Duodenal mucosa (tissue), 2 donors: ENCODE data around the gene NPM1.
"Not testable (repeated sequence)": the region's sequence is repeated elsewhere in the genome, so short reads cannot be mapped to it uniquely, and the experiment has no call there.

Experiments
- H3K27ac ChIP-seq: one replicate; pipeline ENCODE4 v1.7.0; 2013; ENCODE audit warnings: low read depth, low read length
- H3K27me3 ChIP-seq, 2 donors: one replicate each; pipeline ENCODE4 v1.7.0; 2013; ENCODE audit warnings: low read length in 2 of 2, control low read depth in 1 of 2; ENCODE audit not compliant: insufficient read depth in 2 of 2, control insufficient read depth in 1 of 2
- H3K36me3 ChIP-seq, 2 donors: one replicate each; pipeline ENCODE4 v1.7.0; 2013; ENCODE audit warnings: low read length in 2 of 2, control low read depth in 1 of 2; ENCODE audit not compliant: insufficient read depth in 2 of 2, control insufficient read depth in 1 of 2
- H3K4me1 ChIP-seq, 2 donors: one replicate each; pipeline ENCODE4 v1.7.0; 2013; ENCODE audit warnings: low read length in 2 of 2, control low read depth in 1 of 2; ENCODE audit not compliant: insufficient read depth in 2 of 2, control insufficient read depth in 1 of 2
- H3K4me3 ChIP-seq, 2 donors: one replicate each; pipeline ENCODE4 v1.7.0; 2013; ENCODE audit warnings: low read length in 2 of 2, low read depth in 1 of 2
- H3K9ac ChIP-seq, 2 donors: one replicate each; pipeline ENCODE4 v1.7.0; 2013; ENCODE audit warnings: low read length in 2 of 2, low read depth in 1 of 2
- H3K9me3 ChIP-seq, 2 donors: one replicate each; pipeline ENCODE4 v1.7.0; 2013; ENCODE audit warnings: low read length in 2 of 2, control low read depth in 1 of 2; ENCODE audit not compliant: control insufficient read depth in 1 of 2

Gene NPM1

DNA sequence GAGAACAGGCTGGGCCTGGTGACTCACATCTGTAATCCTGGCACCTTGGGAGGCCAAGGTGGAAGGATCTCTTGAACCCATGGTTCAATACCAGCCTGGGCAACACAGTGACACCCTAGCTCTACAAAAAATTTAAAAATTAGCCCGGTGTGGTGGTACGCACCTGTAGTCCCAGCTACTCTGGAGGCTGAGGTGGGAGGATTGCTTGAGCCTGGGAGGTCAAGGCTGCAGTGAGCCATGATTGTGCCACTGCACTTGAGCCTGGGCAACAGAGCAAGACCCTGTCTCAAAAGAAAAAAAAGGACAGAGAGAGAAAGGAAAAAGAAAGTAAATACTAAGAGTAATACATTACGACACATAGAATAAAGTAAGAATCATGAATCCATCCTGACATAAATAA is 24.4 kb upstream of the NPM1 start:
- not testable (repeated sequence) for H3K27ac ChIP-seq, H3K4me1 ChIP-seq, H3K9ac ChIP-seq, H3K9me3 ChIP-seq, H3K27me3 ChIP-seq, H3K36me3 ChIP-seq, H3K4me3 ChIP-seq

DNA sequence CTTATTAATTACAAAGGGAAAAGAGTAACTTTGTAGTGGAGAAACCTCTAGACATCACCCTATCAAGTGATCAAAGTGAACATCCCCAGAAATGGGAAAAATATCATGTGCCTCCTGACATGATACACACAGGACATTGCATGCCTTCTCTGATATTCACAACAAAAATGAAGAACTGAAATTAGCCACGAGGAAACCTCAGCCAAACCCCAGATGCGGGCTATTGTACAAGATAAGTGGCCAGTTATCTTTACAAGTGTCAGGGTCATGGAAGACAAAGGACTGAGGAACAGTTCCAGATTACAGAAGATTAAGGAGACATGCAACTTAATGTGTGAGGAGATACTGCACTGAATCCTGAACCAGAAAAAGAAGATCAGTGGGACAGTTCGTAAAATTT is 23.8 kb upstream of the NPM1 start:
- no peaks in the 10 kb centered on the region for H3K9me3 ChIP-seq
- no peaks in the 10 kb centered on the region for H3K36me3 ChIP-seq
- no peak overlapping the region for H3K4me3 ChIP-seq
- no peak overlapping the region for H3K27ac ChIP-seq
- H3K27me3 ChIP-seq = peaks cover 0 to 3% of the 10 kb centered on the region in 2 donors
- peaks cover 0 to 2% of the 10 kb centered on the region in 2 donors for H3K4me1 ChIP-seq
- H3K9ac ChIP-seq = no peak overlapping the region

DNA sequence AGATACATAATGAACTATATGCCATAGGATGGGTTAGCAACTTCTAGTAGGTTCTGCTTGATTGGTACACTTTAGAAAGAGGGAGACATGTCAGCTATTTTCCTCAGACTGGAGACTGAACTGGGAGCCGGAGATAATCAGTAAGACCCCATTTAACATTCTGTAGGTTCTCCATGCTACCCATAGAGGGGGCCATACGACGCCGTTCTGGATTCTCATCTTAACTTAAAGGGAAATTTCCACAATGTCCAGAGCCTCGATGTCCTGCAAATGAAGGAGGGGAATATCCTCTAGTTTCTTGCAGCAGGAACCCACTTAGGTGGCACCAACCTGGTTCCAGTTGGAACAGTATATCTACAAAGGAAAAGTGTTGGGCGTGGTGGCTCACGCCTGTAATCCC is 22.3 kb upstream of the NPM1 start:
- H3K36me3 ChIP-seq = no peaks in the 10 kb centered on the region
- peaks cover 0 to 5% of the 10 kb centered on the region in 2 donors for H3K4me1 ChIP-seq
- H3K27me3 ChIP-seq = peaks cover 0 to 3% of the 10 kb centered on the region in 2 donors

DNA sequence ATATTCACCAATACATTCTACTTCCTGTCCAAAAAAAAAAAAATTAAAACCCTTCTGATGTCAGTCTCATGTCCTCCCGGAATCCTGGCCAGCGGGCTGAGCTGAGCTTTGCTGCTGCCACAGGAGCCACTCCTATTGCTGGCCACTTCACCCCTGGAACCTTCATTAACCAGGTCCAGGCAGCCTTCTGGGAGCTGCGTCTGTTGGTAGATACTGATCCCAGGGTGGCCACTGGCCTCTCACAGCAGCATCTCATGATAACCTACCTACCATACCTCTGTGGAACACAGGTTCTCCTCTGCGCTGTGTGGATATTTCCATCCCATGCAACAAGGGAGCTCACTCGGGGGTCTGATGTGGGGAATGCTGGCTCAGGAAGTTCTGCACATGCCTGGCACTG is 21.0 kb upstream of the NPM1 start:
- peaks cover 0 to 5% of the 10 kb centered on the region in 2 donors for H3K4me1 ChIP-seq
- no peaks in the 10 kb centered on the region for H3K9me3 ChIP-seq
- peaks cover 0 to 3% of the 10 kb centered on the region in 2 donors for H3K27me3 ChIP-seq
- H3K27ac ChIP-seq = no peak overlapping the region
- H3K4me3 ChIP-seq = no peak overlapping the region
- no peaks in the 10 kb centered on the region for H3K36me3 ChIP-seq
- H3K9ac ChIP-seq = no peak overlapping the region

More for the DNA sequence above, 22.3 kb upstream of the NPM1 start:
- no peak overlapping the region for H3K27ac ChIP-seq
- H3K9me3 ChIP-seq = no peaks in the 10 kb centered on the region
- no peak overlapping the region for H3K9ac ChIP-seq
- H3K4me3 ChIP-seq = no peak overlapping the region

DNA sequence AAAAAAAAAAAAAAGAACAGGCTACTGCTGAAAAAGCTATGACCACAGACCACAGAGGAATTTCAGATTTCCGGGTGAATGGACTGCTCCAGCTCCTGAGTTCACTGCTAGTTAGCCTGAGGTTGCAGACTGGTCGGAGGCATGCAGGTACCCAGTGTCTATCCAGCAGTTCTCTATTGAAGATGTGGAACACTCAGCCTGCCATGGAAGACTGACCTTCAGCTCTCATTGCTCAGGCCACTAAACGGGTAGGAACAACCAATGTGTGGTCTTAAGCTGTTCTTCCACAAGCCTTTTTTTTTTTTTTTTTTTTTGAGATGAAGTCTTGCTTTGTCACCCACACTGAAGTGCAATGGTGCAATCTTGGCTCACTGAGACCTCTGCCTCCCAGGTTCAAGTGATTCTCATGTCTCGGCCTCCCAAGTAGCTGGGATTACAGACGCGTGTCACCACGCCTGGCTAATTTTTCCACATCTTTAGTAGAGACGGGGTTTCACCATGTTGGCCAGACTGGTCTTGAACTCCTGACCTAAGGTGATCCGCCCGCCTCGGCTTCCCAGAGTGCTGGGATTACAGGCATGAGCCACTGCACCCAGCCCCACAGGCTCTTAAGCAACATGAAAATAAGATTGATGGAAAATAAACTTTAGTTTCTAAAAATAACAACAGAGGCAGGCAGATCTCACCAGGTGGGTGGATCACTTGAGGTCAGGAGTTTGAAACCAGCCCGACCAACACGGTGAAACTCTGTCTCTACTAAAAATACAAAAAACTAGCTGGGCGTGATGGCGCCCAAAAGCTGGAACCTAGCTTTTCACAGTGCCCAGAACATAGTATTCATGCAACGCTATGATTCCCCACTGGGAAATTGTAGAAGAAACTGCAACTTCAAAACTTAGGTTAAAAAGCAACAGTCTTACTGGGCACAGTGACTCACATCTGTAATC is 20.0 kb upstream of the NPM1 start:
- no peaks in the 10 kb centered on the region for H3K9me3 ChIP-seq
- H3K4me1 ChIP-seq = peaks cover 0 to 5% of the 10 kb centered on the region in 2 donors
- no peak overlapping the region for H3K9ac ChIP-seq
- H3K27me3 ChIP-seq = peaks cover 0 to 3% of the 10 kb centered on the region in 2 donors
- no peak overlapping the region for H3K27ac ChIP-seq
- H3K36me3 ChIP-seq = no peaks in the 10 kb centered on the region
- H3K4me3 ChIP-seq = no peak overlapping the region

DNA sequence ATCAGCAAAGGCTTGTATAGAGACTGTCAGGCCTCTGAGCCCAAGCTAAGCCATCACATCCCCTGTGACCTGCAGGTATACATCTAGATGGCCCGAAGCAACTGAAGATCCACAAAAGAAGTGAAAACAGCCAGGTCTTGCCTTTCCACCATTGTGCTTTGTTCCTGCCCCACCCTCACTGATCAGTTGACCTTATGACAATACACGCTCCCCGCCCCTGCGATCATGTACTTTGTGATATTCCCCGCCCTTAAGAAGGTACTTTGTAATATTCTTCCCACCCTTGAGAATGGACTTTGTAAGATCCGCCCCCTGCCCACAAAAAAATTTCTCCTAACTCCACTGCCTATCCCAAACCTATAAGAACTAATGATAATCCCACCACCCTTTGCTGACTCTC is 18.6 kb upstream of the NPM1 start:
- peaks cover 0 to 5% of the 10 kb centered on the region in 2 donors for H3K4me1 ChIP-seq
- no peaks in the 10 kb centered on the region for H3K36me3 ChIP-seq
- H3K4me3 ChIP-seq = no peak overlapping the region
- no peaks in the 10 kb centered on the region for H3K9me3 ChIP-seq
- peaks cover 0 to 3% of the 10 kb centered on the region in 2 donors for H3K27me3 ChIP-seq
- no peak overlapping the region for H3K9ac ChIP-seq
- no peak overlapping the region for H3K27ac ChIP-seq

DNA sequence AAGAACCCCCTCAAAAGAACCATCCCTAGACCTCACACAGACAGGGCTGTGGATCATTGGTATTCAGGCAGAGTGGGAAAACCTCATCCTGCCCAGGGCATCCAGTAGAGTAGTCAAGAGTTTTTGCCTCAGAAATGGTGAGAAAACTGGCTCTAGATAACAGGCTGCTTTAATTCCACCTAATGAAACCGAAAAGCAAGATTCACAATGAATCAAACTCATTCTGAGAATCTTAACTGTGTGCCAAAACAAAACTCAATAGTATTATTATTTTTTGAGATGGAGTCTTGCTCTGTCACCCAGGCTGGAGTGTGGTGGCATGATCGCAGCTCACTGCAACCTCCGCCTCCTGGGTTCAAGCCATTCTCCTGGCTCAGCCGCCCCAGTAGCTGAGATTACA is 17.8 kb upstream of the NPM1 start:
- Histone ChIP-seq H3K9me3 (no peaks in the 10 kb centered on the region), H3K27ac (no peak overlapping the region), H3K36me3 (no peaks in the 10 kb centered on the region), H3K9ac (no peak overlapping the region), H3K4me1 (peaks cover 0 to 5% of the 10 kb centered on the region in 2 donors), H3K27me3 (peaks cover 0 to 3% of the 10 kb centered on the region in 2 donors), H3K4me3 (no peak overlapping the region)

DNA sequence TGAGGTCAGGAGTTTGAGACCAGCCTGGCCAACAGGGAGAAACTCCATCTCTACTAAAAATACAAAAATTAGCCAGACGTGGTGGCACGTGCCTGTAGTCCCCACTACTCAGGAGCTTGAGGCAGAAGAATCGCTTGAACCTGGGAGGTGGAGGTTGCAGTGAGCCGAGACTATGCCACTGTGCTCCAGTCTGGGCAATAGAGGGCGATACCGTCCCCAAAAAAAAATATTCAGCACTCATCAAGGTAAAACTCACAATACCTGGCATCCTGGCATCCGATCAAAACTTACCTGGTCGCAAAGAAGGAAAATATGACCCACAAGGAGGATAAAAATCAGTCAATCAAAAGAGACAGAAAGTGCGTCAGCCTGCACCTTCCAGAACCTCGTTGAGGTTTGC is 16.8 kb upstream of the NPM1 start:
- not testable (repeated sequence) for H3K9me3 ChIP-seq, H3K27me3 ChIP-seq, H3K27ac ChIP-seq, H3K4me3 ChIP-seq, H3K36me3 ChIP-seq, H3K9ac ChIP-seq, H3K4me1 ChIP-seq

DNA sequence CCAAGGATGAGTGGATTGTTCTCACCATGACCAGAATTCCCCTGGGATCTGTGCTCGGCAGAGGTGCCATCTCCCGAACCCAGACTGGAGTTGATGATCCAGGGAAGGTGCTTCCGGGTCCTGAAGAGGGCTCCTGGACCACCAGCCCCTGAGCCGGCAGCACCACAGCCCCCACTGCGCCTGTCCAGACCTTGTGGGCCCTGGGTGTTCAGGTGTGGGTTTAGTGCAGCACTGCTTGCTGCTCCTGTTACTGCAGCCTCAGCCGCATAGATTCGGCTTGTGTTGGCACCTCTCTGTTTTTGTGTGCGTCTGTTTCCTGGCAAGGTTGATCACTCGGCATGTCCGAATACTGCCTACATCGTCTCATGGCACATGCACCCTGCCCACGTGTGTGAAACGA is 16.3 kb upstream of the NPM1 start:
- Histone ChIP-seq H3K9me3 (no peaks in the 10 kb centered on the region), H3K36me3 (no peaks in the 10 kb centered on the region), H3K9ac (no peak overlapping the region), H3K27ac (no peak overlapping the region), H3K4me1 (peaks cover 0 to 5% of the 10 kb centered on the region in 2 donors), H3K4me3 (no peak overlapping the region), H3K27me3 (no peaks in the 10 kb centered on the region)

DNA sequence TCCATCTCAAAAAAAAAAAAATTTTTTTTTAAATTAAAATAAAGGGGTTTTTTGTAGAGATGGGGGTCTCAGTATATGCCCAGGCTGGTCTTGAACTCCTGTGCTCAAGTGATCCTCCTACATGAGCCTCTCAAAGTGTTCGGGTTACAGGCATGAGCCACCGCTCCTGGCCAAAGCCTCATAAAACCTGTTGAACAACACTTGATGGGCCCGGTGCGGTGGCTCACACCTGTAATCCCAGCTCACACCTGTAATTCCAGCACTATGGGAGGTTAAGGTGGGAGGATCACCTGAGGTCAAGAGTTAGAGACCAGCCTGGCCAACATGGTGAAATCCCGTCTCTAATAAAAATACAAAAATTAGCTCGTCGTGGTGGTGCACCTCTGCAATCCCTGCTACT is 7.7 kb upstream of the NPM1 start:
- Histone ChIP-seq H3K4me1 (no peaks in the 10 kb centered on the region), H3K27me3 (no peaks in the 10 kb centered on the region), H3K9ac (no peak overlapping the region), H3K36me3 (no peaks in the 10 kb centered on the region), H3K27ac (no peak overlapping the region), H3K9me3 (no peaks in the 10 kb centered on the region), H3K4me3 (no peak overlapping the region)
